HG03097 (cell line): Measurements from ENCODE around the gene EXOSC2.

Source experiments
- ATAC-seq: cut with Tn5 transposase; IDR thresholded peaks from one replicate; pipeline ENCODE4 v1.9.1; 2021; ENCODE audit not compliant: unreplicated experiment, low FRiP score

The EXOSC2 gene

GRCh38 chr9:130732136-130732535, 38.6 kb downstream of the EXOSC2 start:
- ATAC-seq: no peak

DNA sequence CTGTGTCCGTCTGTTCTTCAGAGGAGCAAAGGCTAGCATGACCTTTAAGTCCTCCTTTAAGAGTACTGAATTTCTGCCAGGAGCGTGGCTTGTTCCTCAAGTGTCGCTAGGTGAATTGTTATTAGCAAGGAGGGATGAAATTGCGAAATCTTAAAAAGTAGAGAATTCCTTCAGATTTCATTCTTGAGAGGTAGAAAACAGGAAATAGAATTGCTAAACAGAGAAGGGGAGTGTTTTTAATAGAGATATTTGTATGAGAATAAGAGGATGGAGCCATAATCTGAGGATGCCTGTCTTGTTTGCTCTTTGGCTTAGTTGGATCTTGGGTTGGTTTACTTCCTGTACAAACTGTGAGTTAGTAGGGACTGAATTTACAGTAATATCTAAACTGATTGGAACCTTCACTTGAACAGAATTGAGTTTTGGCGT, 39.2 kb downstream of the EXOSC2 start:
- no peak for ATAC-seq

- ATAC-seq: no peak
Measured at GRCh38 chr9:130735566-130735965, 42.0 kb downstream of the EXOSC2 start.

DNA sequence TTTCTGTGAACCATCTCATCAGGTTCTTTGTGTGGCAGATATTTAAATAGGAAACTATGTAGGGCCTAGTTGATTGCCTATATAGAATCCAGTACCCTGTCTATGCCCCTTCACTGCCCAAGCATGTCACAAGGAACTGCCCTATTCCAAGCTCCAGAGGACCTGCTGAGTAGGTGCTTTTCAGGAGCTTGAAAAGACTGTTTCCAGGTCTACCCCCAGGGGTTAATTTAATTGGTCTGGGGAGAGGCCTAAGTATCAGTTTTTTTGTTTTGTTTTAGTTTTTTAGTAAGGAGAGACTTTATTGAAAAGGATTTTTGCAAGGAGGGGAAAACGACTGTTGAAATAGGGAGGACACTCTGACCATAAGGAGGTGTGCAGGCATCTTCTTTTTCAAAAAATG, 43.3 kb downstream of the EXOSC2 start:
- no peak for ATAC-seq

DNA sequence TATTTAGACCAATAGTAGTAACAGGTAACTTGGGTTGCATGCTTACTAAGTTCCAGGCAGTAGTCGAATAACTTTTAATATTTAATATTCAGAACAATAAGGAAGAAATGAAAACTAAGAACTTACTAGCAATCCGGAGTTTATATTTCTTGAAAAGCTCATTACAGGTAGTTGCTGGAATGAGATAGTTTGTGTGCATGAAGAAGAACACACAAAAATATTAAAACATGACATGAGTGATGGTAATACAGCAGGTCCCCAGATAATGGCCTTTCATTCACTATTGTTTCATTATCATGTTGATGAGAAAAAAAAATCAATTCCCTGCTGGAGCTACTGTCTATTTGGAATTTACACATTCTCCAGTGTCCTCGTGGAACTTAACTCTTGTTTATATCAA, 44.7 kb downstream of the EXOSC2 start:
- ATAC-seq: no peak

GRCh38 chr9:130739081-130739480, 45.5 kb downstream of the EXOSC2 start:
- no peak for ATAC-seq

GRCh38 chr9:130740218-130741023, 46.8 kb downstream of the EXOSC2 start:
- ATAC-seq: no peak

DNA sequence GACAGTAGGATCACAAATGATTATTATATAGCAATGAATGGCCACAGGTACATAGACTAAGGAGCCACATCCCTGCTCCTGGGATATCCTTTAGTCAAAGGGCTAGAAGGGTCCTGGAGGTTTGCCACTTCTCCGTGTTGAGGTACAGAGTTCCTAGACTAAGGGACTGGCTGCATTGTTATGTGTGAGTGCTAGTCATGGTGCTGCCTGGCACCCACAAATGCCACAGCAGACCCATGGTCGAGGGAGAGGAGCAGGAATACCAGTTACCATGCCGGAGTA, 47.4 kb downstream of the EXOSC2 start:
- no peak for ATAC-seq

DNA sequence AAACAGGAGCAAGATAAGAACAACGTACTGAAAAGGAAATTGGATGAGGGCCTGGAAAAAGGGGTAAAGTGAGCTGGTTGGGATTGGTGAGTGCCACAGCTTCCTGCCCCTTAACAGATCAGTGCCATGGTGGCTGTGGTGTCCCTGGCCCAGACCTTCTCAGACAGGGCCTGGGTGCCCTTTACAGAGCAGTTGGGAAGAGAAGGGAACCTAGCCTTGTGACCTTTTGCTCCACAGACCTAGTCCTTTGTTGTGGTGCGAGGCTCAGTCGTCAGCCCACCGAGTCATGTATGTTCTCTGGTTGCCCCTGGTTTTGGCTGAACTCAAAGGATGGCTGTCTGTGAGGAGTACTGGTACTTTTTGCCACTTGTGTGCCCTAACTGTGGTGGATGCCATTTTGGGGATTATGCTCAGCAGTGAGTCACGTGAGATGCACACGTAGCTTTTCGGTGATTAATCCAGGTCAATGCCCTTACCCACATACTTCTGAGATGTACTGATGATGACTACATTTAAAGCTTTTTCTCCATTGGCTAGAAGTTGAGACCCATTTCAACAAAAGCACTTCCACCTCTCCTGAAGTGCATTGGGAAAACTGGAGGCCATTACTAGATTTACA, 48.4 kb downstream of the EXOSC2 start:
- ATAC-seq: no peak

GRCh38 chr9:130743656-130744055, 50.1 kb downstream of the EXOSC2 start:
- ATAC-seq: no peak

GRCh38 chr9:130745210-130745800, 51.7 kb downstream of the EXOSC2 start:
- ATAC-seq: no peak

DNA sequence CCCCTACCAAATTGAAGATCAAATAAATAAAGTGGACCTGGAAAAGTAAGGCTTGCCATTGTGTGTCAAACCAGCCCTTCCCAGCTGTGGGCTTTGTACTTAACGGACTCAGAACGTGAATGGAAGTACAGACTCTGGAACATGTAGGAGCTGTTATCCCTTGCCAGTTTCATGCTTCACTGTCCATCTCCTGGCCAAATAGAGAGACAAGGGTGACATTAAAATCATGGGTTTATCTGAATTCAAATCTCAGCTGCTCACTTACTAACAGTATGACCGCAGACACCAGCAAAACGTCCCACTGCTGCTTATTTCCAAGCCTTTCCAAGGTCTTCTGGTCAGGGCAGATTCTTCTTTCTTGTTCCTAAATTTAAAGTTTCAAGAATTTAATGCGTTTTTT, 52.2 kb downstream of the EXOSC2 start:
- no peak for ATAC-seq

GRCh38 chr9:130746434-130747212, 53.0 kb downstream of the EXOSC2 start:
- ATAC-seq: no peak

DNA sequence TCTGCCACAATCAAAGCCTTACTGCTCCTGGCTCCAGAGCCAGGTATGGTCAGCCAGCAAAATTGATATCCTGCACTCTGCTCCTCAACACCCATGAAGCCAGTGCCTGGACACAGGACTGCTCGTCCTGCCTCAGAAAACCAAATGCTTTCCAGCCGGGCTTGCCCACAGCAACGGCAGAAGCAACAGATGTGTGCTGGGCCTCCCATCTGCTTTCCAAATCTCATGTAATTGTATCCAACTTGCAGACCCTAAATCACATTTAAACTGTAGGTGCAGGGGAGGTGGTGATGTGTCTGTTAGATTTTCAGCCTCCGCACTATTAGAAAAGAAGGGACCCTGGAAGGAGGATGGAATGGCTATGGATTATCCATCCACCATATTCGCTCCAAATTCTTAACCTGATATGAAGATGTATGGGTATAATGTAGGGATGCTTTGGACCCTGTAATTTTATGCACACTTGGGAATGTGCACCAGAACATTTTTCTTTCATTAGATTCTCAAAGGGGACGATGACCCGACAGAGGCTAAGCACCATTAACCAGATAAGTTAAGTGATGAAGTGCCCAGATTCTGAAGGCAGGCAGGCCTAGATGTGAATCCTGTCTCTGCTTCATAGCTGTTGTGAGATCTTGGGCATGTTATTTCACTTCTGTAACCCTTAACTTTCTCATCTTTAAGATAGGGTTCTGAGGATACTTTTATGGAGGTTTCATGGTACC, 58.2 kb downstream of the EXOSC2 start:
- no peak for ATAC-seq
